HUES64 (cell line): ENCODE results near the gene KLHL14.

Experiments used
- H3K27ac ChIP-seq: 2 replicates; pipeline ENCODE4 v1.7.0; 2013; ENCODE audit warnings: low read depth, low read length, inconsistent platforms
- H3K27me3 ChIP-seq: 2 replicates; pipeline ENCODE4 v1.6.1; 2013; ENCODE audit warnings: mild to moderate bottlenecking, low read length; ENCODE audit not compliant: insufficient read depth
- H3K36me3 ChIP-seq: 2 replicates; pipeline ENCODE4 v1.6.1; 2013; ENCODE audit warnings: mild to moderate bottlenecking, low read length; ENCODE audit not compliant: insufficient read depth
- H3K4me1 ChIP-seq: 2 replicates; pipeline ENCODE4 v1.6.1; 2013; ENCODE audit warnings: mild to moderate bottlenecking, low read length, moderate library complexity; ENCODE audit not compliant: insufficient read depth
- H3K4me3 ChIP-seq: 2 replicates; pipeline ENCODE4 v1.5.1; 2013; ENCODE audit warnings: mild to moderate bottlenecking, low read length, moderate library complexity
- H3K9ac ChIP-seq: 2 replicates; pipeline ENCODE4 v1.6.1; 2013; ENCODE audit warnings: mild to moderate bottlenecking, low read depth, low read length
- H3K9me3 ChIP-seq: 2 replicates; pipeline ENCODE4 v1.6.1; 2013; ENCODE audit warnings: low read depth, low read length; ENCODE audit not compliant: insufficient read depth
- WGBS: fragments of 150-250, 120-280 bp; methylation state at CpG from one replicate; pipeline ENCODE4 v1.1.7; 2013; ENCODE audit warnings: missing lambda C conversion rate; 5-methylcytosine and 5-hydroxymethylcytosine counted together

KLHL14 gene

DNA sequence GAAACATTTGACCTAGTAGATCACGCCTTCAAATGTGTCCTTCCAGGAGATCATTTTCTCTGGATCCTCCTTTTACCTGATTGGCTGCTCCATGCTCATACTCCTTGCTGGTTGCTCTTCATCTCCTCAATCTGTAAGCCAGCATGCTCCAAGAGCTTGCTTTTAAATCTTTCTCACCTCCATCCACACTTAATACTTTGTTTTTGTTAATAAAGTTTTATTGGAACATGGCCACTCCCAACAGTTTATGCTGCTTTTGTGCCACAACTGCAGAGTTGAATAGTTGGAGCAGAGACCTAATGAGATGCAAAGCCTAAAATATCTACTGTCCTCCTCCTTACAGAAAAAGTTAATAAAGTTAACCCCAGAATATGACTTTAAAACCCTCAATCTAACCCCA is 60.0 kb downstream of the KLHL14 start:
- Histone ChIP-seq H3K36me3 (no peaks in the 10 kb centered on the region), H3K27ac (no peak overlapping the region), H3K4me1 (peaks cover 4% of the 10 kb centered on the region; the same call in 1 of the 2 replicates), H3K4me3 (no peak overlapping the region), H3K9me3 (no peaks in the 10 kb centered on the region), H3K27me3 (no peaks in the 10 kb centered on the region), H3K9ac (no peak overlapping the region)
- 95% methylated on average over 1 of the region's 1 CpG for WGBS

DNA sequence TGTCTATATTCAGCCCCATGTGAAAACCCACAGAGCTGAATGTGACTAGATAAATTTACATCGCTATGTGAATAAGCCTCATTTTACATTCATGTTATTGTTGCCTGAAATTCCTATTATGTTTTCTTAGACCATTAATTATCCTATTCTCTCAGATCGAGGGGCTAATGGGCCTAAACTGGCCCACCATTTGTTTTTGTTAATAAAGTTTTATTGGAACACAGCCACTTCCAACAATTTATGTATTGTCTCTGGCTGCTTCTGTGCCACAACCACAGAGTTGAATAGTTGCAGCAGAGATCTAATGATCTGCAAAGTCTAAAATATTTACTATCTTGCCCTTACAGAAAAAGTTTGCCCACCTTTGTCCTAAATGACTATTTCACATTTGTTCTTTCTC is 61.0 kb downstream of the KLHL14 start:
- Histone ChIP-seq H3K27me3 (no peaks in the 10 kb centered on the region), H3K9ac (no peak overlapping the region), H3K27ac (no peak overlapping the region), H3K9me3 (no peaks in the 10 kb centered on the region), H3K4me1 (peaks cover 4% of the 10 kb centered on the region; the same call in 1 of the 2 replicates), H3K36me3 (no peaks in the 10 kb centered on the region), H3K4me3 (no peak overlapping the region)
- WGBS, result 92% methylated on average over 2 of the region's 2 CpGs

DNA sequence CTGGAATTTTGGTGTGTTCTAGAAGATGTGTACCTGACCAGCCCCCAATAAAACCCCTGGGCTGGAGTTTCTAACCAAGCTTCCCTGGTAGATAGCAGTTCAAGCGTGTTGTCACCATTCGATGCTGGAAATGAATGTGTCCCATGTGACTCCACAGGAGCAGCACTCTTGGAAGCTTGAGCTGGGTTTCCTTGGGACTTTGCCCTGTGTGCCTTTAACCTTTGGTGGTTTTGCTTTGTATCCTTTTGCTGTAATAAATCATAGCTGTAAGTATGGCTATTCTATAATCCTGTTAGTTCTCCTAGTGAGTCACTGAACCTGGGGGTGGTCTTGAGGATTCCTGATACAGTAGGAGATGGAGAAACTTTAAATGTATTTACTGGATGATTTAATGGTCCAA is 65.2 kb downstream of the KLHL14 start:
- Histone ChIP-seq H3K27me3 (no peaks in the 10 kb centered on the region), H3K9ac (no peak overlapping the region), H3K4me3 (no peak overlapping the region), H3K9me3 (no peaks in the 10 kb centered on the region), H3K36me3 (no peaks in the 10 kb centered on the region), H3K4me1 (no peaks in the 10 kb centered on the region), H3K27ac (no peak overlapping the region)
- 96% methylated on average over 2 of the region's 2 CpGs for WGBS

DNA sequence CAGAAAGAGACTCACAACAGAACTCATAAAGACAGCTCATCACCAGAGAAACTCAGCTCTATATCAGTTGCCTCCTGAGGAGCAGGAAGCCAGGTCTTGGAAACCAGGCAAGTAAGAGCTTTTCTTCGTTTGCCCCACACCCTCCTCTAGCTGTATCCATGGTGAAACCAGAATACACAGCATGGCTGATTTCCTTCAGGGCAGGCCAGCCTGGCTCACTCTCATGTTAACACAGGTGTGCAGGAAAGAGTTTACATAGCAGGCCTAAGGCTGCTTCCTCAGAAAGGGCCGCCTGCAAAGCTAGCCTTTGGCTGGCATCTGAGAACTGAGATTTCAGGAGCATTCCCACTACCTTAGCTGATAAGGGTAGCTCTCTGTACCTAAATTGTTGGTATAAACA is 65.7 kb downstream of the KLHL14 start:
- H3K9ac ChIP-seq, result no peak overlapping the region
- no peaks in the 10 kb centered on the region for H3K4me1 ChIP-seq
- no peaks in the 10 kb centered on the region for H3K27me3 ChIP-seq
- WGBS, result 85% methylated on average over 2 of the region's 2 CpGs
- H3K27ac ChIP-seq, result no peak overlapping the region
- no peaks in the 10 kb centered on the region for H3K36me3 ChIP-seq
- no peak overlapping the region for H3K4me3 ChIP-seq
- H3K9me3 ChIP-seq, result no peaks in the 10 kb centered on the region

DNA sequence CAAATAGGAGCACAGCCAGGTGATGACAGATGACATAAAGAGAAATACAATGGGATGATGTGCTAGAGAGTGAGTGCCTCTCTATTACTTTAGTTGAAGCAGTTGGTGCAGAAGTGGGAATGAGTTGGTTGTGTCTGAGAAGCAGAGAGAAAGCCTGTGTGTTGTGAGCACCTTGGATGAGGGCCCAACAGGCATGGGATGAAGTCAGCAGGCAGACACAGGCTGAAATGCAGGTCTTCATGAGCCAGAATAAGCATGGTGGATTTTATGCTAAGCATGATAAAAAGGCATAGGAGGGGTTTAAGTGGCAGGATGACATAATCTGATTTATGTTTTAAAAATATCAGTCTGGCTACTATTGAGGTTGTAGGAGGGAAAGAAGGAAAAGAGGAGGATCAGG is 71.5 kb downstream of the KLHL14 start:
- Histone ChIP-seq H3K4me1 (peaks cover 10% of the 10 kb centered on the region), H3K27me3 (no peaks in the 10 kb centered on the region), H3K9ac (no peak overlapping the region), H3K9me3 (no peaks in the 10 kb centered on the region), H3K36me3 (no peaks in the 10 kb centered on the region), H3K27ac (no peak overlapping the region), H3K4me3 (no peak overlapping the region)

GRCh38 chr18:32698153-32698552 is 74.7 kb downstream of the KLHL14 start:
- H3K9ac ChIP-seq, result no peak overlapping the region
- peaks cover 10% of the 10 kb centered on the region for H3K4me1 ChIP-seq
- no peaks in the 10 kb centered on the region for H3K36me3 ChIP-seq
- H3K27me3 ChIP-seq, result no peaks in the 10 kb centered on the region
- no peaks in the 10 kb centered on the region for H3K9me3 ChIP-seq
- H3K4me3 ChIP-seq, result no peak overlapping the region
- 80% methylated on average over 3 of the region's 3 CpGs for WGBS
- H3K27ac ChIP-seq, result no peak overlapping the region

DNA sequence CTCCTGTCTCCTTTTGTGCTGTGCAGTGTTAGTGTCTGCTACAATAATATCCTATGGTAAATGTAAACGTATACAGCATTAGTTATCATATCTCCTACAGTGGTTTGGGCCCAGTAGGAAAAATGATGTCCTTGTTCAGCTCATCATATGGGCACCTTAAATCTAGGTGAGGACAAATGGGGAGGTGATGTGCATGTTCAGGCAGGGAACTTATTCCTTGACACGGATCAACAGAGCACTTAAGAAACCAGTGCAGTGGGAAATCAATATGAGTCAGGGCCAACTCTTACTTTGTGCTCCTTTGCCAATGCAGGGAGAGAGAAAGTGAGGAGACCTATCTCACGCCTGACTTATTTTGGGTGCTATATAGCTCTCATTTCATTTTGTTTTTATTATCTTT is 76.4 kb downstream of the KLHL14 start:
- no peak overlapping the region for H3K4me3 ChIP-seq
- no peaks in the 10 kb centered on the region for H3K27me3 ChIP-seq
- peaks cover 10% of the 10 kb centered on the region for H3K4me1 ChIP-seq
- no peaks in the 10 kb centered on the region for H3K9me3 ChIP-seq
- 95% methylated on average over 2 of the region's 3 CpGs for WGBS
- H3K9ac ChIP-seq, result no peak overlapping the region
- H3K36me3 ChIP-seq, result no peaks in the 10 kb centered on the region
- no peak overlapping the region for H3K27ac ChIP-seq

DNA sequence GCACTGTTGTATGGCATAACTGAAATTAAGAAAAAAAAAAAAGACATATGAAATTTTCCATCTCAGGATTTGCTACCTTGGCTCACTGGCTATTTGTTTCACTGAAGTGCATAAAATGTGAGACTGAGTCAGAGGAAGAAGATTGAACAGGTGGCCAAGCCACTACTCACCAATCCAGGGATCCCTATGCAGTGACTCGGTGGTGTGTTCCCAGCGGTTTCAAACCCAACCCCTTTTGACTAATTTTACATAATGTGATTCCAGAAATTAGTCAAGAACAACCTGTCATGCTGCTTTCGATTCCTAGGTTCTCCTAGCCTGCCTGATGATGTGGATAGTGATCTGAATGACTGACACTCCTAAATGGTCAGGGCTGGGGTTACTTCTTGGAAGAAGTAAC is 77.3 kb downstream of the KLHL14 start:
- H3K9me3 ChIP-seq, result no peaks in the 10 kb centered on the region
- H3K4me1 ChIP-seq, result peaks cover 10% of the 10 kb centered on the region
- 86% methylated on average over 3 of the region's 3 CpGs for WGBS
- H3K4me3 ChIP-seq, result no peak overlapping the region
- H3K27ac ChIP-seq, result no peak overlapping the region
- no peaks in the 10 kb centered on the region for H3K36me3 ChIP-seq
- no peak overlapping the region for H3K9ac ChIP-seq
- no peaks in the 10 kb centered on the region for H3K27me3 ChIP-seq

DNA sequence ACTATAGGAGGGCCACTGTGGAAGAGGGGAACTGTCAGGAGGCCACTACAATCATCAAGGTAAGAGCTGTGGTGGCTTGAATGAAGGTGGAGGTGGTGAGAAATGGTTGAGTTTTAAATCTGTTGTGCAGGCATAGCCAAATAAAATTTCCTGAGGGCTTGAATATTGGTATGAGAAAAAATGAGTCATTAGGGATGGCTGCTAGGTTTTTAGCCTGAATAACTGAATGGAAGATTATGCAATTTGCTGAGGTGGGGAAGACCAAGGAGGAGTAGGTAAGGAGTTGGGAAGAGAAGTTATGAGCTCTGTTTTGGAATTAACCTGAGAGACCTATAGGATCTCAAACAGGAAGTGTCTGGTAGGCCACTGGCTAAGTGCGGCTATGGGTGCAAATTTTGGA is 84.0 kb downstream of the KLHL14 start:
- Histone ChIP-seq H3K9ac (no peak overlapping the region), H3K9me3 (no peaks in the 10 kb centered on the region), H3K27ac (no peak overlapping the region), H3K36me3 (no peaks in the 10 kb centered on the region), H3K4me1 (no peaks in the 10 kb centered on the region), H3K27me3 (no peaks in the 10 kb centered on the region), H3K4me3 (no peak overlapping the region)
- WGBS, result 98% methylated on average over 1 of the region's 1 CpG

GRCh38 chr18:32684940-32685339 is 87.9 kb downstream of the KLHL14 start:
- Histone ChIP-seq H3K27me3 (no peaks in the 10 kb centered on the region), H3K9ac (no peak overlapping the region), H3K36me3 (no peaks in the 10 kb centered on the region), H3K27ac (no peak overlapping the region), H3K4me1 (no peaks in the 10 kb centered on the region), H3K4me3 (no peak overlapping the region), H3K9me3 (no peaks in the 10 kb centered on the region)
- WGBS, result 96% methylated on average over 8 of the region's 8 CpGs

GRCh38 chr18:32684096-32684495 is 88.7 kb downstream of the KLHL14 start:
- WGBS, result 93% methylated on average over 1 of the region's 1 CpG
- Histone ChIP-seq H3K4me3 (no peak overlapping the region), H3K9ac (no peak overlapping the region), H3K9me3 (no peaks in the 10 kb centered on the region), H3K4me1 (no peaks in the 10 kb centered on the region), H3K27me3 (no peaks in the 10 kb centered on the region), H3K36me3 (no peaks in the 10 kb centered on the region), H3K27ac (no peak overlapping the region)

- Histone ChIP-seq H3K36me3 (no peaks in the 10 kb centered on the region), H3K4me3 (no peak overlapping the region), H3K9me3 (no peaks in the 10 kb centered on the region), H3K27ac (no peak overlapping the region), H3K27me3 (no peaks in the 10 kb centered on the region), H3K4me1 (no peaks in the 10 kb centered on the region), H3K9ac (no peak overlapping the region)
- 83% methylated on average over 4 of the region's 4 CpGs for WGBS
These were observed 89.8 kb downstream of the KLHL14 start for GRCh38 chr18:32683044-32683443.
